GM19035 (cell line): Measurements from ENCODE around the gene OR2B2.

Source experiments
- ATAC-seq: cut with Tn5 transposase; IDR thresholded peaks from one replicate; pipeline ENCODE4 v1.9.1; 2021; ENCODE audit not compliant: unreplicated experiment

The OR2B2 gene

DNA sequence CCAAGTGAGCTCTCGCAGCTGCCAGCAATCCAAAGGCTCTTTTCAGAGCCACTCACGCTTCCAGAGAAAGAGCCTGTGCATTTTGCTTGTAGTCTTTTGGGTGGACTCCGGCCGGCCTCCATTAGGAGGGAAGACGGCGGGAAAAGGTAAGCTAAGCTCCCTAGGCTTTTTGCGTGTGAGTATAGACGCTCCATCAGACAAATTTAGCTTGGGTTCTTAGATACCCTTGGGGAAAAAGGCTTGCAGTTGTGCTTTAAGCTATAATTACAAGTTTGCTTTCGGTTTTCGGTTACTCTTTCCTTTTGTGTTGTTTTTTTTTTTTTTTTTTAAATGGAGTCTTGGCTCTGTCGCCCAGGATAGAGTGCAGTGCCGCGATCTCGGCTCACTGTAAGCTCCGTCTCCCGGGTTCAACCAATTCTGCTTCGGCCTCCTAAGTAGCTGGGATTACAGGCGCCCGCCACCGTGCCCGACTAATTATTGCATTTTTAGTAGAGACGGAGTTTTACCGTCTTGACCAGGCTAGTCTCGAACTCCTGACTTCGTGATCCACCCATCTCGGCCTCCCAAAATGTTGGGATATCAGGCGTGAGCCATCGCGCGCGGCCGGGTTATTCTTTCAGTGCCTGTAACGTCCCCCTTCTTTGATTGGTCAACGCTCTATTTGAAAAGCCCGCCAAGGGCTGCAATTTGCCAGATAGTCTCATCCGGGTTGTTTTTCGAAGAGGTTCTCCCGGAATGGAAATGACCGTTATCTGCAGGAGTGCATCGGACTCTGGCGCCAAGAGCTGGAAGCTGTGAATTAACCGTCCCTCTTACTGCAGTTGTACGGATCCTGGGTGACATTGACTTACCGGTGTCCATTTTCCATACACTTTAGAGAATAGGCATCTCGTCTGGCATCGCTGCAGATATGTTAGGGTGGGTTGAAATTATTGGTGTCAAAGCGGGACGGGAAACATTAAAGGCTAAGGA, 18.1 kb downstream of the OR2B2 start:
- ATAC-seq: no peak

DNA sequence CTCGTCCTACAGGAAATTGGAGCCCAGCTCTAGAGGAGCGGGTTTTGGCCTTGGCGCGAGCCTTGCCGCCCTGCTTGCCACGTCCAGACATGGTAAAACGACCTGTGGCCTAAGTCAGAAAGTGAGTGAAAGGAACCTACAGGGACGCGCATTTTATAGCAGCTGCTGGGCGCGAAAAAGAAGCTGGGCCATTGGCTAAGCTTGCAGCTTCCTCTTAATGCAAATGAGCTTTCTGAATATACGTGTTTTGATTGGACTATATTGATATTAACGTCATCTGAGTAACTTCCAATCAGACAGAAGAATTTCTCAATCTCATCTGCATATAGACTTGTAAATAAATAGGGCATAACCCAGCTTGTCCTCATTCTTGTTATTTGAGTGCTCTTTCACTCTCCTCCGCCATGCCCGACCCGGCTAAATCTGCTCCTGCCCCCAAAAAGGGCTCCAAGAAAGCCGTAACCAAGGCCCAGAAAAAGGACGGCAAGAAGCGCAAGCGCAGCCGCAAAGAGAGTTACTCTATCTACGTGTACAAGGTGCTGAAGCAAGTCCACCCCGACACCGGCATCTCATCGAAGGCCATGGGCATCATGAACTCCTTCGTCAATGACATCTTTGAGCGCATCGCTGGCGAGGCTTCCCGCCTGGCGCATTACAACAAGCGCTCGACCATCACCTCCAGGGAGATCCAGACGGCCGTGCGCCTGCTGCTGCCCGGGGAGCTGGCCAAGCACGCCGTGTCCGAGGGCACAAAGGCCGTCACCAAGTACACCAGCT, 18.9 kb downstream of the OR2B2 start:
- ATAC-seq: peak; percentile 47

GRCh38 chr6:27892649-27893058, 19.5 kb downstream of the OR2B2 start:
- ATAC-seq: no peak

- ATAC-seq: no peak
Measured at GRCh38 chr6:27891320-27891875, 20.8 kb downstream of the OR2B2 start.

DNA sequence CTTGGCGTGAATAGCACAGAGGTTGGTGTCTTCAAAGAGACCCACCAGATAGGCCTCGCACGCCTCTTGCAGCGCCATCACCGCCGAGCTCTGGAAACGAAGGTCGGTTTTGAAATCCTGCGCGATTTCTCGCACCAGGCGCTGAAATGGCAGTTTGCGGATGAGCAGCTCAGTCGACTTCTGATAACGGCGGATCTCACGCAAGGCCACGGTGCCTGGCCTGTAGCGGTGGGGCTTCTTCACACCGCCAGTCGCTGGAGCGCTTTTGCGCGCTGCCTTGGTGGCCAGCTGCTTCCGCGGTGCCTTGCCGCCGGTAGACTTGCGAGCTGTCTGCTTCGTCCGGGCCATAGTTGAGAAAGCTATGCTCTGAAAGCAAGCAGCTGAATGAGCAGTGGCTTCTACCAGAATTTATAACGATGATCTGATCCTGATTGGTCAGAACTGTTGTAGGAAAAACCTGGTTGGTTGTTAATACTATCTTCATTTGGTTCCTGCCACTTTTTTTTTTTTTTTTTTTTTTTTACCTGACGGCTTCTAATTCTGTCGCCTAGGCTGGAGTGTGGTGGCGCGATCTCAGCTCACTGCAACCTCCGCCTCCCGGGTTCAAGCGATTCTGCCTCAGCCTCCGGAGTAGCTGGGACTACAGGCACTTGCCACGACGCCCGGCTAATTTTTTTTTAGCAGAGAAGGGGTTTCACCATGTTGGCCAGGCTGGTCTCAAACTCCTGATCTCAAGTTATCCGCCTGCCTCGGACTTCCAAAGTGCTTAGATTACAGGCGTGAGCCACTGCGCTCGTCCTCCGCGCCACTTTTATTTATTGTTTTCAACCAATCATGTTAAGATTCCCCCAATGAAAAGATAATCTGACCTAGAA, 21.5 kb downstream of the OR2B2 start:
- peak; percentile 49 for ATAC-seq

- no peak for ATAC-seq
Measured at GRCh38 chr6:27889628-27890444, 22.4 kb downstream of the OR2B2 start.

GRCh38 chr6:27889275-27889627, 22.9 kb downstream of the OR2B2 start:
- no peak for ATAC-seq

DNA sequence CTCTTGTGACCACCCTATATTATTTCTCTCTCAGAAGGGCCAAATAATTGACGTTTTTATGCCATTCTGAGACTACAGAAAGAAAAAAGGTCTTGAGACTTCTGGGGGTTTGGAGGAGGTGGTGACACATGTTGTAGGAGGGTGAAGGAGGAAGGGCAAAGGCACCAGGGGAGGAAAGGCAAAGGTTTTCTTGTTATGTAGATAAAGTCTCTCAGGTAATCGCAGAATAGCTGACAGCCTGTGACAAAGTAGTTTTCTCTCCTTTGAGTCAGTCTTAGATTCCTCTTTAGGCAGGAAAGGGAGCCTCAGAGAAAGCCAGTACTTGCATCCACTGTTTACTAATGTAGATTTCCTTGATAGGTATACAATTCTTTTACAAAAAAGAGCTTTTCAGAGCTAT, 23.6 kb downstream of the OR2B2 start:
- no peak for ATAC-seq

DNA sequence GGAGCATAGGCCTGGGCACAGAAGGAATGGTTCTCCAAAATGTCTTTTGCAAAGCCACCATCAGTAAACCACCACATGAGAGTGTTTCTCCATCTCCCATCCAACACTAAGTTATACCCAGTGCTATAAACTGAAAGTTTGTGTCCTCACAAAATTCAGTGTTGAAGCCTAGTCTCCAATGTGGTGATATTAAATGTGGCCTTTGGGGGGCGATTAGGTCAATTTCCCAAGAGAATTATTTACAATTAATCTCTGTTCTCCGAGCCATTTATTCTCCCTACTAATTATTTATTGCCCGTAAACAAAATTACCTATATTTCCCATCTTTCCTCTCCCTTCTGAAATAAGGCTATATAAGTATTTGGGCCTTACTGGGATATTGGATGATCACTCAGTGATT, 26.1 kb downstream of the OR2B2 start:
- no peak for ATAC-seq

DNA sequence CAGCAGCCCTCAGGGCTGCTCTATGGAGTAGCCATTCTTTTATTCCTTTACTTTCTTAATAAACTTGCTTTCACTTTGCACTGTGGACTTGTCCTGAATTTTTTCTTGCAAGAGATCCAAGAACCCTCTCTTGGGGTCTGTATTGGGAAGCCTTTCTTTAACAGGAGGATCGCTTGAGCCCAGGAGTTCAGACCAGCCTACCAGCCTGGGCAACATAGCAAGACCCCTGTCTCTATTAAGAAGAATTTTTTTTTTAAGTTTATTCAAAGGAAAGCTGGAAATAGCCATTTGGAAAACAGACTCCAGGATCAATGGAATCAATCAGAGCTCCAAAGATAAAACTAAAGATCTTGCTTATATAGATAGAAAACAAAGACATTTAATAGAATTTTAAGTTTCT, 29.1 kb downstream of the OR2B2 start:
- no peak for ATAC-seq

DNA sequence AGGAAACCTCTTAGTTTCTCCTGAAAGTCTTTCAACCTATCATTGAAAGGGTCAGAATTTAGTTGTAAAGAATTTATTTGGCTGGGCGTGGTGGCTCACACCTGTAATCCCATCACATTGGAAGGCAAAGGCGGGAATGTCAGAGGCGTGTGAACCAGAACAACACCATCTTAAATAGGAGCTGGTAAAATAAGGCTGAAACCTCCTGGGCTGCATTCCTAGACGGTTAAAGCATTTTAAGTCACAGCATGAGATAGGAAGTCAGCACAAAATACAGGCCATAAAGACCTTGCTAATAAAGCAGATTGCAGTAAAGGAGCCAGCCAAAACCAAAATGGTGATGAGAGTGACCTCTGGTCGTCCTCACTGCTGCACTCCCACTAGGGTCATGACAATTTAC, 29.6 kb downstream of the OR2B2 start:
- no peak for ATAC-seq

- ATAC-seq: no peak
Measured at GRCh38 chr6:27879837-27880236, 32.4 kb downstream of the OR2B2 start.

DNA sequence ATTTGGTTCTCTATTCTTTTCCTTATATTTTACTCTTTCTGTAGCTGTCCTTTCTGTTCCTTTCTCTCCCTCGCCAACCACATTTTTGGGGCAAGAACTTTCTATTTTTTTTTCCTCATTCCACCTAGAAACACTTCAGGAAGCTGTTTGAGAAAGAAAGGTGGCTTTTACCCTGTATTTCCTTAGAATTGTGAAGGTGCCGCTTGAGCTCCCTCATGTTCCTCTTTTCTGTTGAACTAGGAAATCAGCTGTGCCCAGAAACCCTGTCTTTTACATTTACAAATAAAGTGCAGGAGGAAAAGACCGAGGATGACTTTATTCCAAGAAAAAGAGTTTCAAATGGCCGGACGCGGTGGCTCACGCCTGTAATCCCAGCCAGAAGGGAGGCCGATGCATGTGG, 38.2 kb downstream of the OR2B2 start:
- ATAC-seq: no peak

DNA sequence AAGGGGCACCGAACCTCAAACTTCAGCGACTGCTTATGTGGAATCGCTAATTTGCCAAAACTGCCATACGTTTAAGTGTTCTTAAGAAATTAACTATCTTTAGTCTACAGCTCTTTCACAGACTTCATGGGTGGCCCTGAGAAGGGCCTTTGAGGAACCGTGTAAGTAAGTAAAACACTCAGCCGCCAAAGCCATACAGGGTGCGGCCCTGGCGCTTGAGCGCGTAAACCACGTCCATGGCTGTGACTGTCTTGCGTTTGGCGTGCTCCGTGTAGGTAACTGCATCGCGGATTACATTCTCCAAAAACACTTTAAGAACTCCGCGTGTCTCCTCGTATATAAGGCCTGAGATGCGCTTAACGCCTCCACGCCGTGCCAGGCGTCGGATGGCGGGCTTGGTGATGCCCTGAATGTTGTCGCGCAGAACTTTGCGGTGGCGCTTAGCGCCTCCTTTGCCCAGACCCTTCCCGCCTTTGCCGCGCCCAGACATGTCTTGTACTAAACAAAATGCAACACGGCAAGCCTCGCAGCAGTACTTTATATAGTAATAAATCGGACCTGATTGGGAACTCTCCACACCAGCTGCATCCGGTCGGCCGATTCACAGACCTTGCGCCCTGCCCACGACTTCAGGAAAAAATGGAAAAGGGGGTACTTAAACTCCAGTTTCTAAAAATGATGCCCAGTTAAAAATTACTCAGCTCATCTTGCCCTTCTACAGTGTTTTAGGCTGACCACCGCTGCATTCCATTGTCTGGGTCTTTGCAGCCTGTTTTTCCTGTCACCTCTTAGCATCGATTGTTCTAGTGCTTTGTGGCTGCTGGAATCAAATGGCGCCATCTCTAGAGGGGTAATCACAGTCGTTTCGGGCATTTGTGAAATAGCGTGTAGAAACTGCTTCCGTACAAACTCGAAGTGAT, 38.9 kb downstream of the OR2B2 start:
- peak; percentile 36 for ATAC-seq

DNA sequence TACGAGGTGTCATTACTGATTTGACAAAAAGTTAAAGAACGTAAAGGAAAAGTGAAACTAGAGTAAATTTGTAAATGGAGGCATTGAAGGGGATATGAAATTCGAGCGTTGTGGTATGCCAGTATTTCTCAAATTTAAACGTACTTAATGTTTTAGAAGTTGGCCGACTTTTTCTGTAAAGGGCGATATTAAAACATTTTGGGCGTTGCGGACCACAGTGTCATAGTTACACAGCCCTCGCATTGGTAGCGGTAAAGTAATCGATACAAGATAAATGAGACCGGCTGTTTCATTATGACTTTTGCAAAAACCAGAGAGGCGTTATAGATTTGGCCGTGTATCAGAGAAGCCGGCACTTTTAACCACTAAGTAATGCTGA, 39.6 kb downstream of the OR2B2 start:
- peak; percentile 20 for ATAC-seq

GRCh38 chr6:27871924-27872638, 40.1 kb downstream of the OR2B2 start:
- ATAC-seq: peak; percentile 53

- ATAC-seq: no peak
Measured at GRCh38 chr6:27870291-27870870, 41.8 kb downstream of the OR2B2 start.

DNA sequence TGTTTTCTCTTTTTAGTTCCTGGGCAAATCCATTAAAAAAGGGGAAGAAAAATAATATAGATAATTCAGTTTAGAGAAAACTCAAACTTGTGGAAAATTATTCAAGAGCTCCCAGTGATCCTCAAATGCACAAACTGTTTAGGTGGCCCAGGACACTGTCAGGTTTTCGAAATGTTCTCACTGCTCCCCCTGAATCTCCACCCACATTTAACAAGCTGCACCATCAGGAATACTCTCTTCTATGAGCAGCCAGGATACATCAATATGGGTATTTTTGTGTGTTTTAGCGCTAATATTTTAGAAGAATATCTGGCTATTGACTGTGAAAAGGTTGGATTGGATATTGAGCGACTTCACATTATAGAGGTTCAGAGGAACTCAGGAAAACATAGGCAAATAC, 43.9 kb downstream of the OR2B2 start:
- no peak for ATAC-seq
